Measurements from ENCODE around the gene SSBP2. TPM values are rescaled to one million over a fixed set of nuclear protein-coding genes. Genes with fewer than 3 reads are reported as not detected.

The SSBP2 gene
- total RNA-seq, 1 experiment from 2014 or later, result 5.2 TPM

- Histone ChIP-seq H3K36me3 (ENCODE audit: control insufficient read depth in 1 of 2, insufficient read depth in 2 of 2, low read length in 2 of 2) (no peaks in the 10 kb centered on the region), H3K9me3 (ENCODE audit: control insufficient read depth in 1 of 2, insufficient read depth in 1 of 2, low read depth in 1 of 2, low read length in 2 of 2) (no peaks in the 10 kb centered on the region), H3K4me1 (ENCODE audit: control insufficient read depth in 1 of 2, insufficient read depth in 2 of 2, low read length in 2 of 2) (no peaks in the 10 kb centered on the region), H3K4me2 (ENCODE audit: low read length) (no peak overlapping the region), H3K79me2 (ENCODE audit: insufficient read depth, low read length) (no peaks in the 10 kb centered on the region), H3K9ac (ENCODE audit: low read length) (no peak overlapping the region), H4K20me1 (ENCODE audit: insufficient read depth) (no peaks in the 10 kb centered on the region), H3K9me2 (ENCODE audit: insufficient read depth) (no peaks in the 10 kb centered on the region), H3K27me3 (ENCODE audit: insufficient read depth, low read length) (no peaks in the 10 kb centered on the region), H2AFZ (ENCODE audit: low read depth, low read length, poor library complexity, severe bottlenecking) (no peak overlapping the region), H3K4me3 (replicated peaks in 1 of 2; ENCODE audit: low read depth in 1 of 2, low read length in 2 of 2) (no peak overlapping the region), H3K27ac (ENCODE audit: low read depth, low read length) (no peak overlapping the region)
- ATAC-seq (no peak), DNase-seq (ENCODE audit: low read depth, low spot score) (no peak)
- TF ChIP-seq EZH2phosphoT487 (IDR thresholded peaks at IDR 0.05; ENCODE audit: borderline replicate concordance) (no peak), EGR1 (IDR thresholded peaks at IDR 0.05; ENCODE audit: low read depth) (no peak), YY1 (IDR thresholded peaks at IDR 0.05; ENCODE audit: extremely low read depth, insufficient replicate concordance, low read depth, low read length) (no peak), ATF3 (IDR thresholded peaks at IDR 0.05) (no peak), SP1 (IDR thresholded peaks at IDR 0.05; ENCODE audit: low read depth) (no peak)
- ChIA-PET POLR2A (no interaction called here), CTCF (no interaction called here), RAD21 (ENCODE audit: low non-redundant PET in 1 of 2, low total read pairs in 2 of 2, uncharacterized antibody in 2 of 2, unreplicated experiment in 2 of 2) (no interaction called here)
- intact Hi-C loops (cut with micrococcal nuclease), result no loop called here
- BruUV-seq (replicated peaks), result no TSS peak
Measured at GRCh38 chr5:81534441-81534840, 216.5 kb downstream of the SSBP2 start.

- no peaks in the 10 kb centered on the region for H3K9me2 ChIP-seq (ENCODE audit: insufficient read depth)
- H3K9ac ChIP-seq (ENCODE audit: low read length), result no peak overlapping the region
- TF ChIP-seq FOSL1 (IDR thresholded peaks at IDR 0.05; ENCODE audit: low read depth) (no peak), EGR1 (IDR thresholded peaks at IDR 0.05; ENCODE audit: low read depth) (no peak), POLR2A (IDR thresholded peaks at IDR 0.05; ENCODE audit: borderline replicate concordance, extremely low read depth, insufficient read depth, insufficient read length) (no peak), CEBPB (IDR thresholded peaks at IDR 0.05; ENCODE audit: low read depth) (no peak), POLR2AphosphoS5 (IDR thresholded peaks at IDR 0.05; ENCODE audit: low read depth, low read length) (no peak), EZH2 (IDR thresholded peaks at IDR 0.05) (no peak), EZH2phosphoT487 (IDR thresholded peaks at IDR 0.05; ENCODE audit: borderline replicate concordance) (no peak)
- no peaks in the 10 kb centered on the region for H3K79me2 ChIP-seq (ENCODE audit: insufficient read depth, low read length)
- H3K27me3 ChIP-seq (ENCODE audit: insufficient read depth, low read length), result no peaks in the 10 kb centered on the region
- RAD21 ChIA-PET (ENCODE audit: low non-redundant PET in 1 of 2, low total read pairs in 2 of 2, uncharacterized antibody in 2 of 2, unreplicated experiment in 2 of 2), result no interaction called here
- no peak overlapping the region for H3K27ac ChIP-seq (ENCODE audit: low read depth, low read length)
- no peak overlapping the region for H3K4me3 ChIP-seq (replicated peaks in 1 of 2; ENCODE audit: low read depth in 1 of 2, low read length in 2 of 2)
- no peak overlapping the region for H3K4me2 ChIP-seq (ENCODE audit: low read length)
- no peak for DNase-seq (ENCODE audit: low read depth, low spot score)
- no peak for ATAC-seq
- no peaks in the 10 kb centered on the region for H4K20me1 ChIP-seq (ENCODE audit: insufficient read depth)
- BruUV-seq (replicated peaks), result no TSS peak
- H3K36me3 ChIP-seq (ENCODE audit: control insufficient read depth in 1 of 2, insufficient read depth in 2 of 2, low read length in 2 of 2), result no peaks in the 10 kb centered on the region
- H2AFZ ChIP-seq (ENCODE audit: low read depth, low read length, poor library complexity, severe bottlenecking), result no peak overlapping the region
- H3K9me3 ChIP-seq (ENCODE audit: control insufficient read depth in 1 of 2, insufficient read depth in 1 of 2, low read depth in 1 of 2, low read length in 2 of 2), result no peaks in the 10 kb centered on the region
- intact Hi-C loops (cut with micrococcal nuclease), result no loop called here
- no peaks in the 10 kb centered on the region for H3K4me1 ChIP-seq (ENCODE audit: control insufficient read depth in 1 of 2, insufficient read depth in 2 of 2, low read length in 2 of 2)
- CTCF ChIA-PET, result no interaction called here
- POLR2A ChIA-PET, result no interaction called here
Measured at GRCh38 chr5:81533629-81534405, 217.1 kb downstream of the SSBP2 start.

All from HCT116 (cell line).